Peyer's patch (tissue), 4 donors: ENCODE measurements around the gene BANF1.

Source experiments
- POLR2A ChIP-seq, 2 donors: fragments of 450-650 bp; IDR thresholded peaks; one replicate each; pipeline ENCODE4 v1.5.1; 2017; ENCODE audit warnings: antibody characterized with exemption in 2 of 2, mild to moderate bottlenecking in 2 of 2, moderate library complexity in 2 of 2
- TF ChIP-seq, protein P1 (sequence below), 6 experiments: fragments of 450-650 bp in 4 of 6; fragments of 200-600 bp in 2 of 6; sonication (generic) in 1 of 6; IDR thresholded peaks; one replicate each; pipeline ENCODE4 v1.5.1; 2017 to 2019; ENCODE audit warnings: antibody characterized with exemption in 6 of 6, mild to moderate bottlenecking in 3 of 6, moderate library complexity in 1 of 6

DNA sequence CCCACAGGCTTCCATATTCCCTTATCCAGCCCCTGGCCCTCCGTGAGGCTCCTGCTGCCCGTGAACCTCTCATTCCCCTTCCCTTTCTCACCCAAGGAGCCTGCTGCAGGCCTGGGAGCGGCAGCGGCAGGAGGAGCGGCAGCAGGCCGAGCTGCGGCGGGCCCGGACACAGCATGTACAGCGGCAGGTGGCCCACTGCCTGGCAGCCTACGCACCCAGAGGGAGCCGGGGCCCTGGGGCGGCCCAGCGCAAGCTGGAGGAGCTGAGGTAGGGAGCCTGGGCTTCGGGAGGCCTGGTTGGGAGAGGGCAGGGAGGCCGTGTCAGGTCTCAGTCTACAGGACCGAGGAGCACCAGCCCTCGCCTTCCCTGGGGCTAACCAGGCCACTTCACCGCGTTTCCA, 48.8 kb upstream of the BANF1 start:
- no peak for TF ChIP-seq POLR2A (IDR thresholded peaks at IDR 0.05)
- TF ChIP-seq, protein P1, sequence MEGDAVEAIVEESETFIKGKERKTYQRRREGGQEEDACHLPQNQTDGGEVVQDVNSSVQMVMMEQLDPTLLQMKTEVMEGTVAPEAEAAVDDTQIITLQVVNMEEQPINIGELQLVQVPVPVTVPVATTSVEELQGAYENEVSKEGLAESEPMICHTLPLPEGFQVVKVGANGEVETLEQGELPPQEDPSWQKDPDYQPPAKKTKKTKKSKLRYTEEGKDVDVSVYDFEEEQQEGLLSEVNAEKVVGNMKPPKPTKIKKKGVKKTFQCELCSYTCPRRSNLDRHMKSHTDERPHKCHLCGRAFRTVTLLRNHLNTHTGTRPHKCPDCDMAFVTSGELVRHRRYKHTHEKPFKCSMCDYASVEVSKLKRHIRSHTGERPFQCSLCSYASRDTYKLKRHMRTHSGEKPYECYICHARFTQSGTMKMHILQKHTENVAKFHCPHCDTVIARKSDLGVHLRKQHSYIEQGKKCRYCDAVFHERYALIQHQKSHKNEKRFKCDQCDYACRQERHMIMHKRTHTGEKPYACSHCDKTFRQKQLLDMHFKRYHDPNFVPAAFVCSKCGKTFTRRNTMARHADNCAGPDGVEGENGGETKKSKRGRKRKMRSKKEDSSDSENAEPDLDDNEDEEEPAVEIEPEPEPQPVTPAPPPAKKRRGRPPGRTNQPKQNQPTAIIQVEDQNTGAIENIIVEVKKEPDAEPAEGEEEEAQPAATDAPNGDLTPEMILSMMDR (IDR thresholded peaks at IDR 0.05), result no peak
